ENCODE measurements around the gene IL20RB. TPM values are rescaled to one million over a fixed set of nuclear protein-coding genes. Genes with fewer than 3 reads are reported as not detected.
A peak's percentile ranks its signal among the peaks of the same experiment; 100 is the strongest.
"Not testable (repeated sequence)": the region's sequence is repeated elsewhere in the genome, so short reads cannot be mapped to it uniquely, and the experiment has no call there.

Gene IL20RB
- polyA plus RNA-seq, 6 donors from 2014 or later: 0.31 TPM; not detected in 5

- Mint-ChIP-seq H3K27me3 (no peaks in the 10 kb centered on the region), H3K4me3 (no peak overlapping the region), H3K27ac (no peak overlapping the region), H3K9me3 (peaks cover 0 to 4% (median 0%) of the 10 kb centered on the region in 7 donors), H3K36me3 (no peaks in the 10 kb centered on the region), H3K4me1 (peaks cover 5 to 16% (median 7%) of the 10 kb centered on the region in 3 donors)
- DNase-seq (no peak), ATAC-seq (ENCODE audit: low read depth in 2 of 2) (no peak)
Measured at GRCh38 chr3:137000039-137000438, 42.3 kb downstream of the IL20RB start.

DNA sequence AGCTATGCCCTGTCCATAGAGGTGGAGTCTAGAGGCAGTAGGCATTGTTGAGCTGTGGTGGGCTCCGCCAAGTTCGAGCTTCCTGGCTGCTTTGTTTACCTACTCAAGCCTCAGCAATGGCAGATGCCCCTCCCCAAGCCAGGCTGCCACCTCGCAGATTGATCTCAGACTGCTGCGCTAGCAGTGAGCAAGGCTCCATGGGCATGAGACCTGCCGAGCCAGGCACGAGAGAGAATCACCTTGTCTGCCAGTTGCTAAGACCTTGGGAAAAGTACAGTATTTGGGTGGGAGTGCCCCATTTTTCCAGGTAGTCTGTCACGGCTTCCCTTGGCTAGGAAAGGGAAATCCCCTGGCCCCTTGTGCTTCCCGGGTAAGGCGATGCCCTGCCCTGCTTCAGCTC, 49.6 kb downstream of the IL20RB start:
- H3K36me3 Mint-ChIP-seq; H3K27me3 Mint-ChIP-seq; H3K9me3 Mint-ChIP-seq; H3K4me3 Mint-ChIP-seq; DNase-seq; H3K27ac Mint-ChIP-seq; ATAC-seq (ENCODE audit: low read depth in 2 of 2): not testable (repeated sequence)
- H3K4me1 Mint-ChIP-seq: peaks cover 5 to 17% (median 7%) of the 10 kb centered on the region in 3 donors

DNA sequence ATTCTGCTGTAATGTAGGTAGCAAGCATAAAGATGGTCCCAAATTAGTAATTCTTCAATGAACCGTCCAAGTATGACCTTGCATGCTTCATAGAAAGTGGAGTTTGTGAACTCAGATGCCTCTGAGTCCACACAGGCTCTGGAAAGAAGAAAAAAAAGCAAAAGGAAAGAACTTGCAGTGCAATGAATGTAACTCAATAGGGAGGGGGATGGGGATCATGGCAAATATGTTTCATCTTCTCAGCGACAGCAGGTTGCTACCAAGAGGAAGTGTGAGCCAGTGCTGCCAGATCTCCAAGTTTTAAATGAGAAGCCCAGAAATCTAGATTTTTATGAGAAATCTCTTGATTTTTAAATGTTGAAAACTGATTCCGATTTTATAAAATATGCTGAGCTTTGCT, 50.3 kb downstream of the IL20RB start:
- no peak for DNase-seq
- Mint-ChIP-seq H3K27ac (peak overlapping the region in 1 of 6 donors; percentile 54), H3K36me3 (no peaks in the 10 kb centered on the region), H3K9me3 (no peaks in the 10 kb centered on the region), H3K27me3 (peaks cover 0 to 5% (median 0%) of the 10 kb centered on the region in 3 donors), H3K4me3 (no peak overlapping the region), H3K4me1 (peaks cover 5 to 17% (median 7%) of the 10 kb centered on the region in 3 donors)
- no peak for ATAC-seq (ENCODE audit: low read depth in 2 of 2)

DNA sequence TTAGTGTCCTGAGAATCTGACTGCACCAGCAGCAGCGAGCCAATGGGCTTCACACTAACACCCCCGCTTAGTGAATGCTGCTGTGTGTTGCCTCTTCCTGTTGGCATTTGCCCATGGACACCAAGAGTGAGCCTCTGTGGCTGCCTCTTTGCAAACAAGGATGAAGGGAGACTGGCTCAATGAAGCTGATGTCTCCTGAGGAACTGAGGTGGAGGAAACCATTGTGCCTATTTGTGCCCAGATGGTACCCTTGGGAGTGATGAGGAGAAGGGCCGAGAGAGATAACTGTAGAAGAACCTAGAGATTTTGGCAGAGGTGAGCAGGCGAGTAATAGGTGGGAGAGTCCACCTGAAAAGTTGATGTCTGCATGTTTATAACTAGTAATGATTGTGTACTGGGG, 51.2 kb downstream of the IL20RB start:
- H3K36me3 Mint-ChIP-seq: no peaks in the 10 kb centered on the region
- ATAC-seq (ENCODE audit: low read depth in 2 of 2): no peak
- H3K27me3 Mint-ChIP-seq: peaks cover 0 to 8% (median 0%) of the 10 kb centered on the region in 3 donors
- peaks cover 4 to 14% (median 5%) of the 10 kb centered on the region in 3 donors for H3K4me1 Mint-ChIP-seq
- peak overlapping the region in 2 of 6 donors; percentile 11 to 63 for H3K27ac Mint-ChIP-seq
- DNase-seq: no peak
- no peaks in the 10 kb centered on the region for H3K9me3 Mint-ChIP-seq
- H3K4me3 Mint-ChIP-seq: no peak overlapping the region

GRCh38 chr3:137010137-137010536, 52.4 kb downstream of the IL20RB start:
- Mint-ChIP-seq H3K4me3 (no peak overlapping the region), H3K4me1 (peaks cover 7 to 11% (median 10%) of the 10 kb centered on the region in 3 donors), H3K9me3 (no peaks in the 10 kb centered on the region), H3K27ac (no peak overlapping the region), H3K27me3 (peaks cover 0 to 12% (median 0%) of the 10 kb centered on the region in 3 donors), H3K36me3 (no peaks in the 10 kb centered on the region)
- no peak for ATAC-seq (ENCODE audit: low read depth in 2 of 2)
- no peak for DNase-seq

DNA sequence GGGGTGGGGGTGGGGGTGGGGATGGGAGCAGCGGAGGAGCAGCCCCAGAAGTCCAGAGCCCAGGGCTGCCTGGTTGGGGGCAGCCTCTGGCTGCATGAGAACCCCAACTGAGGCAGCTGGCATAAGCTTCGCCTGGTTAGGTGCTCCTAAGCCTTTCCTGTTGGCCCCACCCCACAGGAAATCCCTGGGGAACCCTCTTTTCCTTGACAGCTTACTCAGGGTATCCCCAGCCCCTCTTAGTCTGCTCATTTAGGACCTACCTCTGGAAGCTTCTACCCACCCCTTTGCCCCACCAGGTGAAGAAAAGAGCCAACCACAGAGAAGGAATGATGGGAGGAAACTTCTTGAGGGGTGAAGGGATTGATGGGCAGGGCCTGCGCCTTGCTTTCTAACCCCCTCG, 53.4 kb downstream of the IL20RB start:
- H3K9me3 Mint-ChIP-seq: no peaks in the 10 kb centered on the region
- peaks cover 0 to 12% (median 0%) of the 10 kb centered on the region in 3 donors for H3K27me3 Mint-ChIP-seq
- no peaks in the 10 kb centered on the region for H3K36me3 Mint-ChIP-seq
- H3K4me1 Mint-ChIP-seq: peaks cover 7 to 11% (median 10%) of the 10 kb centered on the region in 3 donors
- DNase-seq (no peak), ATAC-seq (ENCODE audit: low read depth in 2 of 2) (no peak)
- no peak overlapping the region for H3K27ac Mint-ChIP-seq
- no peak overlapping the region for H3K4me3 Mint-ChIP-seq

- peaks cover 0 to 12% (median 0%) of the 10 kb centered on the region in 3 donors for H3K27me3 Mint-ChIP-seq
Measured at GRCh38 chr3:137012097-137012501, 54.3 kb downstream of the IL20RB start.

GRCh38 chr3:137013951-137014688, 56.3 kb downstream of the IL20RB start:
- H3K36me3 Mint-ChIP-seq: no peaks in the 10 kb centered on the region

More at GRCh38 chr3:137012097-137012501, 54.3 kb downstream of the IL20RB start:
- ATAC-seq (ENCODE audit: low read depth in 2 of 2) (no peak), DNase-seq (no peak)
- peak overlapping the region in 2 of 6 donors; percentile 26 to 33 for H3K27ac Mint-ChIP-seq
- H3K4me3 Mint-ChIP-seq: no peak overlapping the region
- H3K4me1 Mint-ChIP-seq: peaks cover 7 to 11% (median 10%) of the 10 kb centered on the region in 3 donors
- H3K36me3 Mint-ChIP-seq: no peaks in the 10 kb centered on the region
- H3K9me3 Mint-ChIP-seq: no peaks in the 10 kb centered on the region

GRCh38 chr3:137017316-137017715, 59.5 kb downstream of the IL20RB start:
- not testable (repeated sequence) for H3K27ac Mint-ChIP-seq, H3K4me3 Mint-ChIP-seq, H3K36me3 Mint-ChIP-seq

More at GRCh38 chr3:137013951-137014688, 56.3 kb downstream of the IL20RB start:
- Mint-ChIP-seq H3K27ac (peak overlapping the region in 3 of 6 donors; percentile 5 to 68 (median 8)), H3K4me3 (peak overlapping the region; percentile 28 to 88 (median 79)), H3K9me3 (no peaks in the 10 kb centered on the region), H3K27me3 (peaks cover 0 to 10% (median under 1%) of the 10 kb centered on the region in 3 donors), H3K4me1 (peaks cover 7 to 11% (median 10%) of the 10 kb centered on the region in 3 donors)
- peak; percentile 70 to 83 for ATAC-seq (ENCODE audit: low read depth in 2 of 2)
- DNase-seq: peak; percentile 73

DNA sequence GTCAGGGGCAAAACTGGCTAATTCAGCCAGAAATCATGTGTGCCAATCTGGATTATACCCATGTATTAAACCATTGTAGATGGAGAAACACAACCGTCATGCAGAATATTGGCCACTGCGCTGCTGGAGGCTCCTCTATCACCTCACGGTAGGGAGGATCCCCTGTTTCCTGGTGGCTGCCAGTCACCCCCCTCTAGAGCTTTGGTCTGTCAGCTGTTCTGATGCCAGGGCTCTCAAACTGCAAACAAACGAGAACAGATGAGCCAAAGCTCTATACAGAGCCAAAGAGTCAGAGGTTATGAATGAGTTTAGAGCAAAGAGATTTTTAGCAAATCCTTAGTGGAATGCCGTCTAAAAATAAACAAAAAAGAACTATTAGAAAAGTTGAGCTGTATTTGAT, 62.5 kb downstream of the IL20RB start:
- no peaks in the 10 kb centered on the region for H3K36me3 Mint-ChIP-seq
- H3K9me3 Mint-ChIP-seq: no peaks in the 10 kb centered on the region
- H3K27ac Mint-ChIP-seq: no peak overlapping the region
- H3K4me3 Mint-ChIP-seq: no peak overlapping the region
- ATAC-seq (ENCODE audit: low read depth in 2 of 2) (no peak), DNase-seq (no peak)
- peaks cover 0 to 24% (median 4%) of the 10 kb centered on the region in 3 donors for H3K27me3 Mint-ChIP-seq
- no peaks in the 10 kb centered on the region for H3K4me1 Mint-ChIP-seq

More at GRCh38 chr3:137017316-137017715, 59.5 kb downstream of the IL20RB start:
- DNase-seq; H3K9me3 Mint-ChIP-seq; ATAC-seq (ENCODE audit: low read depth in 2 of 2): not testable (repeated sequence)
- H3K27me3 Mint-ChIP-seq: peaks cover 4 to 14% (median 8%) of the 10 kb centered on the region in 3 donors
- peaks cover 7 to 11% (median 10%) of the 10 kb centered on the region in 3 donors for H3K4me1 Mint-ChIP-seq

DNA sequence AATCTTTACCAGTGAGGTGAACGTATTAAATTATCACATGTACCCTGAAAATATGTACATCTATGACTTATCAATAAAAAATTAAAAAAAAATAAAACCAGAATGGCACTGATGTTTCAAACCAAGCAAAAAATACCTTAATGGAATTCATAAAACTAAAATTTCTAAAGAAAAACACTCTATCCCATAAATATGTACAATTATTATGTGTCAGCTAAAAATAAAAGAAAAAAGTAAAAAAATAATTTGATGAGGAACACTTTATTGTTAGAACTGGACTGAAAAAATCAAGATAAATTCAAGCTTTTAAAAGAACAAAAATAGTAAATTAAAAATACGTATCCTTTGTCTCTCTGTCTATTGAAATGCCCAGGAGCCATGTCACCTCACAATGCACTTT, 63.1 kb downstream of the IL20RB start:
- H3K36me3 Mint-ChIP-seq: no peaks in the 10 kb centered on the region
- H3K4me3 Mint-ChIP-seq: no peak overlapping the region
- DNase-seq (no peak), ATAC-seq (ENCODE audit: low read depth in 2 of 2) (no peak)
- H3K9me3 Mint-ChIP-seq: no peaks in the 10 kb centered on the region
- H3K27ac Mint-ChIP-seq: no peak overlapping the region
- H3K4me1 Mint-ChIP-seq: no peaks in the 10 kb centered on the region
- H3K27me3 Mint-ChIP-seq: peaks cover 0 to 26% (median 4%) of the 10 kb centered on the region in 3 donors

- Mint-ChIP-seq H3K4me1 (no peaks in the 10 kb centered on the region), H3K36me3 (no peaks in the 10 kb centered on the region), H3K4me3 (no peak overlapping the region), H3K9me3 (no peaks in the 10 kb centered on the region), H3K27ac (no peak overlapping the region), H3K27me3 (peaks cover 4 to 40% (median 9%) of the 10 kb centered on the region in 3 donors)
- DNase-seq (no peak), ATAC-seq (ENCODE audit: low read depth in 2 of 2) (no peak)
Measured at GRCh38 chr3:137024348-137024747, 66.6 kb downstream of the IL20RB start.

GRCh38 chr3:137026701-137027100, 68.9 kb downstream of the IL20RB start:
- DNase-seq (no peak), ATAC-seq (ENCODE audit: low read depth in 2 of 2) (no peak)
- no peaks in the 10 kb centered on the region for H3K9me3 Mint-ChIP-seq
- H3K27me3 Mint-ChIP-seq: peaks cover 8 to 49% (median 30%) of the 10 kb centered on the region in 3 donors
- H3K4me3 Mint-ChIP-seq: no peak overlapping the region
- no peaks in the 10 kb centered on the region for H3K4me1 Mint-ChIP-seq
- H3K27ac Mint-ChIP-seq: no peak overlapping the region
- no peaks in the 10 kb centered on the region for H3K36me3 Mint-ChIP-seq

Data from naive B cell (primary cell).